ENCODE results near the gene LITAFD. TPM values are rescaled to one million over a fixed set of nuclear protein-coding genes. Genes with fewer than 3 reads are reported as not detected.

Gene LITAFD
- total and polyA plus RNA-seq, 9 of the 15 experiments (the other 6 are each of a cell fraction or from before 2014, with no cell fraction given): not detected

DNA sequence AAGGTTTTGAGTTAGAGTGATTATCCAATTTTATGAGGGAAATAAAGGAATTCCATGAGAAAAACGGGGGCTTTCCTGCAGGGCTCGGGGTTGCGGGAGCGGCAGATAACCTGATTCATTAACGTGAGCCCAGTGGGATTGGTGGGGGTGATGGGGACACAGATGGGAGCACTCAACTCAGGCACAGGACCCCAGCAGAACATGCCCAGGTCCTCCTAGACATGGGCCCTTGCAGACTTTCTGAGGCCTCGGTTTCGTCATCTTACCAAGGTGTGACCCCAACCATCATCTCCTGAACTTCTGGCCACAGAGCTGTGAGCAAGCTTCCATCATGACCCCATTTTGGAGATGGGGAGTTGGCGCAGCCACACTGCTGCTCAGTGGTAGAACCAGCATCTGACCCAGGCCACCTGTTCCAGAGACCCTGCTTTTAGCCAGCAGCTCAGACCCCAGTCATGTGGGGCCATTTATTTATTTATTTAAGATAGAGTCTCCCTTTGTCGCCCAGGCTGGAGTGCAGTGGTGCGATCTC, 35.7 kb upstream of the LITAFD start:
- Histone ChIP-seq H3K27ac (ENCODE audit: extremely low read depth, low read depth, low read length) (no peak overlapping the region), H3K27me3 (ENCODE audit: control insufficient read depth in 2 of 2, insufficient read depth in 2 of 2, low read length in 2 of 2) (no peaks in the 10 kb centered on the region), H4K20me1 (replicated peaks; ENCODE audit: control insufficient read depth, insufficient read depth, low read length) (no peaks in the 10 kb centered on the region), H3K9me1 (ENCODE audit: control insufficient read depth, insufficient read depth, low read length) (no peaks in the 10 kb centered on the region), H3K79me2 (ENCODE audit: control insufficient read depth, insufficient read depth, low read length) (peaks cover 2% of the 10 kb centered on the region; the same call in 1 of the 3 replicates), H3K4me1 (replicated peaks in 1 of 2; ENCODE audit: control insufficient read depth in 2 of 2, insufficient read depth in 2 of 2, low read length in 2 of 2) (peaks cover 0 to 4% of the 10 kb centered on the region in 2 experiments; a peak in 1 of 5 replicates), H3K9ac (ENCODE audit: insufficient read depth in 1 of 2, low read depth in 2 of 2, low read length in 2 of 2) (no peak overlapping the region), H3K4me3 (no peak overlapping the region), H2AFZ (ENCODE audit: low read depth, low read length) (no peak overlapping the region), H3K4me2 (ENCODE audit: insufficient read depth, low read length) (no peak overlapping the region), H3K36me3 (ENCODE audit: control insufficient read depth, insufficient read depth, low read length) (peaks cover 54% of the 10 kb centered on the region; the same call in 2 of the 3 replicates), H3K9me3 (replicated peaks; ENCODE audit: control insufficient read depth, insufficient read depth, low read depth, low read length) (no peaks in the 10 kb centered on the region)
- ChIA-PET CTCF (ENCODE audit: low intra/inter-chr PET ratio) (no interaction called here), POLR2A (interaction anchor here (0.9 kb wide), 1 partner anchor 10 kb away, joined by 3 read pairs; no protein-coding TSS in a partner anchor)
- 89% methylated on average over 10 of the region's 10 CpGs for WGBS (ENCODE audit: insufficient coverage, low coverage, missing lambda C conversion rate)
- FAIRE-seq (no peak), ATAC-seq (no peak), DNase-seq (ENCODE audit: extremely low read depth in 1 of 4, low spot score in 3 of 4) (no peak)
- intact Hi-C loops (cut with micrococcal nuclease): no loop called here
- no TSS peak for BruUV-seq (replicated peaks)
- in situ Hi-C loops (cut with MboI): no loop called here
- TF ChIP-seq HDGF (IDR thresholded peaks at IDR 0.05) (no peak), KAT8 (IDR thresholded peaks at IDR 0.05; ENCODE audit: low read depth) (no peak), RBBP5 (IDR thresholded peaks at IDR 0.05; ENCODE audit: borderline replicate concordance, insufficient read depth, low read length, poor library complexity, severe bottlenecking) (no peak), KLF6 (CRISPR knock-in tag; IDR thresholded peaks at IDR 0.05; ENCODE audit: borderline replicate concordance) (no peak), ZNF165 (CRISPR knock-in tag; IDR thresholded peaks at IDR 0.05; ENCODE audit: borderline replicate concordance) (no peak), ZNF23 (CRISPR knock-in tag; IDR thresholded peaks at IDR 0.05) (no peak), ZNF253 (CRISPR knock-in tag; conservative IDR thresholded peaks at IDR 0.05) (no peak), TOE1 (IDR thresholded peaks at IDR 0.05; ENCODE audit: borderline replicate concordance) (no peak), TOE1 (CRISPR knock-in tag; IDR thresholded peaks at IDR 0.05; ENCODE audit: borderline replicate concordance, low read depth) (no peak)
- TF ChIP-seq, protein P1, sequence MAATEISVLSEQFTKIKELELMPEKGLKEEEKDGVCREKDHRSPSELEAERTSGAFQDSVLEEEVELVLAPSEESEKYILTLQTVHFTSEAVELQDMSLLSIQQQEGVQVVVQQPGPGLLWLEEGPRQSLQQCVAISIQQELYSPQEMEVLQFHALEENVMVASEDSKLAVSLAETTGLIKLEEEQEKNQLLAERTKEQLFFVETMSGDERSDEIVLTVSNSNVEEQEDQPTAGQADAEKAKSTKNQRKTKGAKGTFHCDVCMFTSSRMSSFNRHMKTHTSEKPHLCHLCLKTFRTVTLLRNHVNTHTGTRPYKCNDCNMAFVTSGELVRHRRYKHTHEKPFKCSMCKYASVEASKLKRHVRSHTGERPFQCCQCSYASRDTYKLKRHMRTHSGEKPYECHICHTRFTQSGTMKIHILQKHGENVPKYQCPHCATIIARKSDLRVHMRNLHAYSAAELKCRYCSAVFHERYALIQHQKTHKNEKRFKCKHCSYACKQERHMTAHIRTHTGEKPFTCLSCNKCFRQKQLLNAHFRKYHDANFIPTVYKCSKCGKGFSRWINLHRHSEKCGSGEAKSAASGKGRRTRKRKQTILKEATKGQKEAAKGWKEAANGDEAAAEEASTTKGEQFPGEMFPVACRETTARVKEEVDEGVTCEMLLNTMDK (IDR thresholded peaks at IDR 0.05; ENCODE audit: borderline replicate concordance, insufficient read depth, low read depth, low read length, poor library complexity, severe bottlenecking): no peak
- TF ChIP-seq, protein P2, sequence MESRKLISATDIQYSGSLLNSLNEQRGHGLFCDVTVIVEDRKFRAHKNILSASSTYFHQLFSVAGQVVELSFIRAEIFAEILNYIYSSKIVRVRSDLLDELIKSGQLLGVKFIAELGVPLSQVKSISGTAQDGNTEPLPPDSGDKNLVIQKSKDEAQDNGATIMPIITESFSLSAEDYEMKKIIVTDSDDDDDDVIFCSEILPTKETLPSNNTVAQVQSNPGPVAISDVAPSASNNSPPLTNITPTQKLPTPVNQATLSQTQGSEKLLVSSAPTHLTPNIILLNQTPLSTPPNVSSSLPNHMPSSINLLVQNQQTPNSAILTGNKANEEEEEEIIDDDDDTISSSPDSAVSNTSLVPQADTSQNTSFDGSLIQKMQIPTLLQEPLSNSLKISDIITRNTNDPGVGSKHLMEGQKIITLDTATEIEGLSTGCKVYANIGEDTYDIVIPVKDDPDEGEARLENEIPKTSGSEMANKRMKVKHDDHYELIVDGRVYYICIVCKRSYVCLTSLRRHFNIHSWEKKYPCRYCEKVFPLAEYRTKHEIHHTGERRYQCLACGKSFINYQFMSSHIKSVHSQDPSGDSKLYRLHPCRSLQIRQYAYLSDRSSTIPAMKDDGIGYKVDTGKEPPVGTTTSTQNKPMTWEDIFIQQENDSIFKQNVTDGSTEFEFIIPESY (CRISPR knock-in tag; IDR thresholded peaks at IDR 0.05): no peak
- TF ChIP-seq, protein P3, sequence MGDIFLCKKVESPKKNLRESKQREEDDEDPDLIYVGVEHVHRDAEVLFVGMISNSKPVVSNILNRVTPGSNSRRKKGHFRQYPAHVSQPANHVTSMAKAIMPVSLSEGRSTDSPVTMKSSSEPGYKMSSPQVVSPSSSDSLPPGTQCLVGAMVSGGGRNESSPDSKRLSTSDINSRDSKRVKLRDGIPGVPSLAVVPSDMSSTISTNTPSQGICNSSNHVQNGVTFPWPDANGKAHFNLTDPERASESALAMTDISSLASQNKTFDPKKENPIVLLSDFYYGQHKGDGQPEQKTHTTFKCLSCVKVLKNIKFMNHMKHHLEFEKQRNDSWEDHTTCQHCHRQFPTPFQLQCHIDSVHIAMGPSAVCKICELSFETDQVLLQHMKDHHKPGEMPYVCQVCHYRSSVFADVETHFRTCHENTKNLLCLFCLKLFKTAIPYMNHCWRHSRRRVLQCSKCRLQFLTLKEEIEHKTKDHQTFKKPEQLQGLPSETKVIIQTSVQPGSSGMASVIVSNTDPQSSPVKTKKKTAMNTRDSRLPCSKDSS (IDR thresholded peaks at IDR 0.05; ENCODE audit: low read depth, partially characterized antibody): no peak
